HCT116 (cell line): ENCODE data around the gene BCL6.

Source experiments
- CTCF ChIP-seq, 3 experiments: fragments of 200-600 bp in 1 of 3; sonication (generic) in 1 of 3; IDR thresholded peaks in 2 of 3; conservative IDR thresholded peaks in 1 of 3; 2 replicates each; pipeline ENCODE4 v1.5.1; 2012 to 2017; ENCODE audit warnings: low read depth in 2 of 3, low read length in 2 of 3, antibody characterized with exemption in 1 of 3, borderline replicate concordance in 1 of 3, control low read depth in 1 of 3, mild to moderate bottlenecking in 1 of 3, mixed read lengths in 1 of 3, mixed run types in 1 of 3, moderate library complexity in 1 of 3; ENCODE audit not compliant: insufficient read depth in 1 of 3
- EGR1 ChIP-seq: IDR thresholded peaks from 2 replicates; pipeline ENCODE4 v1.6.1; 2012; ENCODE audit warnings: low read depth
- MAX ChIP-seq: IDR thresholded peaks from 2 replicates; pipeline ENCODE4 v1.6.1; 2012
- RAD21 ChIP-seq: IDR thresholded peaks from 2 replicates; pipeline ENCODE4 v1.6.1; 2012; ENCODE audit warnings: low read depth, mild to moderate bottlenecking

GRCh38 chr3:187705164-187705563, 40.1 kb downstream of the BCL6 start:
- TF ChIP-seq EGR1 (no peak), CTCF (IDR thresholded peaks at IDR 0.05 in 2 of 3, conservative IDR thresholded peaks at IDR 0.05 in 1 of 3; ENCODE audit: borderline replicate concordance in 1 of 3, insufficient read depth in 1 of 3, low read depth in 2 of 3, low read length in 2 of 3) (no peak), RAD21 (no peak), MAX (no peak)
